Mammary epithelial cell (primary cell): ENCODE measurements around the gene L3MBTL3.

ENCODE experiments used
- EZH2 ChIP-seq: IDR thresholded peaks from 2 replicates; pipeline ENCODE4 v1.6.1; 2012; ENCODE audit warnings: low read length, inconsistent platforms, borderline replicate concordance
- TF ChIP-seq, protein P1 (sequence below), 2 donors: IDR thresholded peaks in 1 of 2; conservative IDR thresholded peaks in 1 of 2; 2 replicates each; pipeline ENCODE4 v1.5.1; 2011 to 2012; ENCODE audit warnings: inconsistent platforms in 2 of 2, low read length in 2 of 2, mild to moderate bottlenecking in 2 of 2, control low read depth in 1 of 2, low read depth in 1 of 2; ENCODE audit not compliant: insufficient read depth in 1 of 2; ENCODE audit errors: extremely low read depth in 1 of 2

DNA sequence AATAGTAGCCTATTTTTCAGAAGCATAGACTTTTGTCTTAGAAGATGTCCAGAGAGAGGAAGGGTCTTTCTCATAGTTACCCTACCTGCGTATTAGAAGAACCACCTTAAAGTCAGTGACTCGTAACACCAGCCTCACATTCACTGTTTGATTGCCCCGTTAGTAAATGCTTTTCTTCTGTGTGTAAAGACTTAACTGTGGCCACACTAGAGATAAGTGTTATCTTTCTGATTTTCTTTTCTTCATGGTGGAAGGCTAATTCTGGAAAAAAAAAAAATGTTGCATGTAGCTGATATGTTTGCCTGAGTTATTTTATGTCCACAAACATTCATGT, 120.5 kb downstream of the L3MBTL3 start:
- TF ChIP-seq, protein P1, sequence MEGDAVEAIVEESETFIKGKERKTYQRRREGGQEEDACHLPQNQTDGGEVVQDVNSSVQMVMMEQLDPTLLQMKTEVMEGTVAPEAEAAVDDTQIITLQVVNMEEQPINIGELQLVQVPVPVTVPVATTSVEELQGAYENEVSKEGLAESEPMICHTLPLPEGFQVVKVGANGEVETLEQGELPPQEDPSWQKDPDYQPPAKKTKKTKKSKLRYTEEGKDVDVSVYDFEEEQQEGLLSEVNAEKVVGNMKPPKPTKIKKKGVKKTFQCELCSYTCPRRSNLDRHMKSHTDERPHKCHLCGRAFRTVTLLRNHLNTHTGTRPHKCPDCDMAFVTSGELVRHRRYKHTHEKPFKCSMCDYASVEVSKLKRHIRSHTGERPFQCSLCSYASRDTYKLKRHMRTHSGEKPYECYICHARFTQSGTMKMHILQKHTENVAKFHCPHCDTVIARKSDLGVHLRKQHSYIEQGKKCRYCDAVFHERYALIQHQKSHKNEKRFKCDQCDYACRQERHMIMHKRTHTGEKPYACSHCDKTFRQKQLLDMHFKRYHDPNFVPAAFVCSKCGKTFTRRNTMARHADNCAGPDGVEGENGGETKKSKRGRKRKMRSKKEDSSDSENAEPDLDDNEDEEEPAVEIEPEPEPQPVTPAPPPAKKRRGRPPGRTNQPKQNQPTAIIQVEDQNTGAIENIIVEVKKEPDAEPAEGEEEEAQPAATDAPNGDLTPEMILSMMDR (conservative IDR thresholded peaks at IDR 0.05 in 1 of 2, IDR thresholded peaks at IDR 0.05 in 1 of 2; ENCODE audit: extremely low read depth in 1 of 2, insufficient read depth in 1 of 2, low read depth in 1 of 2, low read length in 2 of 2): no peak
- no peak for TF ChIP-seq EZH2
